IMR-90 (cell line): Measurements from ENCODE around the gene FOXB2. TPM values are rescaled to one million over a fixed set of nuclear protein-coding genes. Genes with fewer than 3 reads are reported as not detected.

ENCODE experiments used
- ATAC-seq: fragments of 200-7000 bp; cut with Tn5 transposase; 2 replicates; pipeline ENCODE4 v1.9.1; 2020; ENCODE audit warnings: low read depth, mild to moderate bottlenecking, moderate library complexity
- BruUV-seq: library from RNA; stranded (reverse); fragments of 400-500 nt; replicated peaks from 2 replicates; lab custom pipeline; 2021; lab: Mats Ljungman, UMichigan
- CTCF ChIA-PET: fragments of 300-600 bp; formaldehyde crosslinking; extraction: SDS; loops from one replicate; lab custom pipeline; 2021; ENCODE audit warnings: antibody characterized with exemption; lab: Yijun Ruan, JAX
- POLR2A ChIA-PET: fragments of 300-600 bp; sonication (Branson Sonifier 250); formaldehyde crosslinking; loops from one replicate; lab custom pipeline; 2022; ENCODE audit warnings: antibody characterized with exemption; ENCODE audit not compliant: unreplicated experiment; lab: Charles Lee
- DNase-seq: peaks from one replicate; pipeline ENCODE4 v3.0.0; 2013
- H2AFZ ChIP-seq: replicated peaks from 2 replicates; pipeline ENCODE3; 2013; ENCODE audit warnings: low read length, mild to moderate bottlenecking; ENCODE audit not compliant: poor library complexity
- H2AK5ac ChIP-seq: 2 replicates; pipeline ENCODE4 v1.6.1; 2013; ENCODE audit warnings: low read depth, low read length, inconsistent platforms
- H2AK9ac ChIP-seq: replicated peaks from 2 replicates; pipeline ENCODE3; 2013; ENCODE audit warnings: mild to moderate bottlenecking, low read depth, low read length, moderate library complexity; ENCODE audit not compliant: poor library complexity
- H2BK120ac ChIP-seq: 2 replicates; pipeline ENCODE4 v1.6.1; 2013; ENCODE audit warnings: low read depth, low read length, inconsistent platforms
- H2BK15ac ChIP-seq: 3 replicates; pipeline ENCODE4 v1.6.1; 2013; ENCODE audit warnings: low read depth, low read length, inconsistent platforms
- H2BK20ac ChIP-seq: 2 replicates; pipeline ENCODE4 v1.6.1; 2013; ENCODE audit warnings: low read depth, mild to moderate bottlenecking, inconsistent platforms, low read length, moderate library complexity
- H2BK5ac ChIP-seq: 2 replicates; pipeline ENCODE4 v1.6.1; 2013; ENCODE audit warnings: mild to moderate bottlenecking, low read depth, low read length, inconsistent platforms; ENCODE audit not compliant: poor library complexity, severe bottlenecking
- H3K14ac ChIP-seq: replicated peaks from 2 replicates; pipeline ENCODE4 v1.6.1; 2013; ENCODE audit warnings: low read depth, low read length, inconsistent platforms
- H3K18ac ChIP-seq: 2 replicates; pipeline ENCODE4 v1.6.1; 2013; ENCODE audit warnings: low read depth, low read length, control low read depth
- H3K23ac ChIP-seq: 2 replicates; pipeline ENCODE4 v1.6.1; 2013; ENCODE audit warnings: low read depth, low read length, inconsistent platforms
- H3K27ac ChIP-seq: 2 replicates; pipeline ENCODE4 v1.5.1; 2013; ENCODE audit warnings: mild to moderate bottlenecking, control low read depth, low read length; ENCODE audit not compliant: insufficient read depth
- H3K27me3 ChIP-seq: 2 replicates; pipeline ENCODE4 v1.6.1; 2013; ENCODE audit warnings: low read length; ENCODE audit not compliant: control insufficient read depth, insufficient read depth
- H3K36me3 ChIP-seq: 2 replicates; pipeline ENCODE4 v1.6.1; 2013; ENCODE audit warnings: low read length, mixed read lengths; ENCODE audit not compliant: control insufficient read depth, insufficient read depth
- H3K4ac ChIP-seq: 2 replicates; pipeline ENCODE4 v1.6.1; 2013; ENCODE audit warnings: low read depth, low read length, inconsistent platforms
- H3K4me1 ChIP-seq: 2 replicates; pipeline ENCODE4 v1.6.1; 2013; ENCODE audit warnings: low read length, mixed read lengths; ENCODE audit not compliant: control insufficient read depth, insufficient read depth
- H3K4me2 ChIP-seq: 2 replicates; pipeline ENCODE4 v1.6.1; 2013; ENCODE audit warnings: low read depth, mild to moderate bottlenecking, control low read depth, low read length, moderate library complexity
- H3K4me3 ChIP-seq: 2 replicates; pipeline ENCODE4 v1.5.1; 2013; ENCODE audit warnings: low read depth, mild to moderate bottlenecking, control low read depth, low read length, moderate library complexity; ENCODE audit not compliant: insufficient read depth
- H3K56ac ChIP-seq: 2 replicates; pipeline ENCODE4 v1.6.1; 2013; ENCODE audit warnings: low read length, inconsistent platforms; ENCODE audit not compliant: insufficient read depth; ENCODE audit errors: extremely low read depth
- H3K79me1 ChIP-seq, 2 experiments: 2 replicates each; pipeline ENCODE4 v1.6.1; 2013; ENCODE audit warnings: low read length in 2 of 2, inconsistent platforms in 1 of 2, low read depth in 1 of 2
- H3K9ac ChIP-seq: 2 replicates; pipeline ENCODE4 v1.6.1; 2013; ENCODE audit warnings: low read depth, low read length, control low read depth
- H3K9me1 ChIP-seq: 2 replicates; pipeline ENCODE4 v1.6.1; 2013; ENCODE audit warnings: low read length, inconsistent platforms; ENCODE audit not compliant: insufficient read depth
- H3K9me3 ChIP-seq: 2 replicates; pipeline ENCODE4 v1.6.1; 2013; ENCODE audit warnings: low read length; ENCODE audit not compliant: control insufficient read depth, insufficient read depth
- H4K20me1 ChIP-seq: 2 replicates; pipeline ENCODE4 v1.6.1; 2013; ENCODE audit warnings: low read length, inconsistent platforms; ENCODE audit not compliant: insufficient read depth
- H4K5ac ChIP-seq: 2 replicates; pipeline ENCODE4 v1.6.1; 2013; ENCODE audit warnings: mild to moderate bottlenecking, low read depth, low read length, control low read depth
- H4K8ac ChIP-seq, 2 experiments: 2 replicates each; pipeline ENCODE4 v1.6.1; 2013; ENCODE audit warnings: low read depth in 2 of 2, low read length in 2 of 2, control low read depth in 1 of 2, inconsistent platforms in 1 of 2
- H4K91ac ChIP-seq: 2 replicates; pipeline ENCODE4 v1.6.1; 2013; ENCODE audit warnings: low read depth, low read length, inconsistent platforms; ENCODE audit not compliant: insufficient read depth
- CEBPB ChIP-seq: IDR thresholded peaks from 2 replicates; pipeline ENCODE4 v1.6.1; 2012; ENCODE audit warnings: low read depth, low read length, improper control_type of control experiment
- FOS ChIP-seq: fragments of 150-350 bp; IDR thresholded peaks from 2 replicates; pipeline ENCODE4 v1.6.1; 2016; ENCODE audit warnings: low read depth, low read length
- RCOR1 ChIP-seq: IDR thresholded peaks from 2 replicates; pipeline ENCODE4 v1.6.1; 2012; ENCODE audit warnings: mild to moderate bottlenecking, low read length, improper control_type of control experiment; ENCODE audit not compliant: insufficient replicate concordance
- RFX5 ChIP-seq: IDR thresholded peaks from 2 replicates; pipeline ENCODE4 v1.8.0; 2012; ENCODE audit warnings: low read depth, mild to moderate bottlenecking, low read length, moderate library complexity
- SMC3 ChIP-seq: fragments of 150-350 bp; IDR thresholded peaks from 2 replicates; pipeline ENCODE4 v1.6.1; 2016; ENCODE audit warnings: low read depth, mild to moderate bottlenecking, antibody characterized with exemption, low read length, moderate library complexity
- WGBS, 2 experiments: methylation state at CpG; one replicate each; pipeline versions ENCODE4 v1.1.5 to v1.1.7; 2013; ENCODE audit warnings: missing lambda C conversion rate in 2 of 2; ENCODE audit not compliant: insufficient read length in 1 of 2; ENCODE audit errors: extremely low coverage in 2 of 2; 5-methylcytosine and 5-hydroxymethylcytosine counted together
- dilution Hi-C: fragments of 300-500 bp; cut with HindIII; formaldehyde crosslinking; loops from one replicate; pipeline ENCODE4 v1.14.3; 2018; ENCODE audit warnings: low sequenced_read_pairs; ENCODE audit not compliant: unreplicated experiment
- in situ Hi-C: fragments of 300-500 bp; cut with MboI; formaldehyde crosslinking; loops from 3 replicates; pipeline ENCODE4 v1.14.3; 2019; ENCODE audit warnings: low sequenced_read_pairs, inconsistent platforms, mixed read lengths
- intact Hi-C: fragments of 100-400 bp; cut with micrococcal nuclease; formaldehyde crosslinking; loops from 2 replicates; pipeline ENCODE4 v1.10.0; 2022
- polyA plus RNA-seq, 3 experiments: library from polyadenylated mRNA; depleted of rRNA; stranded (reverse); fragments of >200 nt; gene quantifications; 2 replicates each; pipeline ENCODE4 v1.2.3, GENCODE V29; 2012; ENCODE audit warnings: low replicate concordance in 1 of 3
- total RNA-seq: library from RNA; depleted of rRNA; stranded (reverse); fragments of >200 nt; gene quantifications from 2 replicates; pipeline ENCODE4 v1.2.3, GENCODE V29; 2012
- TF ChIP-seq, protein P1 (sequence below): fragments of 150-350 bp; IDR thresholded peaks from 2 replicates; pipeline ENCODE4 v1.6.1; 2017; ENCODE audit warnings: mild to moderate bottlenecking, antibody characterized with exemption, low read length, low read depth

Gene FOXB2
- total and polyA plus RNA-seq, 2 of the 4 experiments (the other 2 are of a cell fraction): not detected

DNA sequence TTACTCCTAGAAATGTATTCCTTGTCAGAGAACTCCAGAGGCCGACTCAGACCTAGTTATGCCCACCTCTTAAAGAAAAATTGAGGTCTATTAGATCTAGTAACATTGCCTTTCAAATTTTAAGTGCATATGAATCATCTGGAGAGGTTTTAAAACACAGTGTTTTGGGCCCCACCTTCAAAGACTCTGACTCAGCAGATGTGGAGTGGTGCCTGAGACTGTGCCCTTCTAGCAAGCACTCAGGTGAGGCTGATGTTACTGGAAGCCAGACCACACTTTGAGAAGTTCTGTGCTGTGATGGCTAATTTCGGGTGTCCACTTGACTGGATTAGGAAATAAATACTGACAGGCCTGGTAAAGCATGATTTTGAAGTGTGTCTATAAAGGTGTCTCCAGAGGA, 10.6 kb downstream of the FOXB2 start:
- H2AFZ ChIP-seq: no peak overlapping the region
- H3K23ac ChIP-seq: no peak overlapping the region
- no peaks in the 10 kb centered on the region for H3K4me1 ChIP-seq
- no peak overlapping the region for H2BK5ac ChIP-seq
- H3K18ac ChIP-seq: no peak overlapping the region
- no peak overlapping the region for H2BK20ac ChIP-seq
- DNase-seq (no peak), ATAC-seq (no peak)
- H2BK15ac ChIP-seq: no peak overlapping the region
- H3K36me3 ChIP-seq: no peaks in the 10 kb centered on the region
- CTCF ChIA-PET: interaction anchor here (0.7 kb wide), 1 partner anchor 15 kb away, joined by 3 read pairs; no protein-coding TSS in a partner anchor
- no peak overlapping the region for H2AK5ac ChIP-seq
- peaks cover 11% of the 10 kb centered on the region for H3K27me3 ChIP-seq
- dilution Hi-C loops: no loop called here
- no peak overlapping the region for H3K4ac ChIP-seq
- POLR2A ChIA-PET: no interaction called here
- no peak overlapping the region for H4K8ac ChIP-seq
- 17% methylated on average over 1 of the region's 2 CpGs; no CpG with 5 or more reads in 1 of the 2 experiments for WGBS, 2 experiments
- intact Hi-C loops: no loop called here
- H3K79me1 ChIP-seq: no peaks in the 10 kb centered on the region
- no peak overlapping the region for H2AK9ac ChIP-seq
- H4K5ac ChIP-seq: no peak overlapping the region
- no peak overlapping the region for H3K9ac ChIP-seq
- BruUV-seq: no TSS peak
- no peaks in the 10 kb centered on the region for H4K20me1 ChIP-seq
- H3K56ac ChIP-seq: no peak overlapping the region
- no peak overlapping the region for H3K14ac ChIP-seq
- TF ChIP-seq CEBPB: no peak
- TF ChIP-seq SMC3: no peak
- TF ChIP-seq FOS: no peak
- TF ChIP-seq RFX5: no peak
- TF ChIP-seq, protein P1, sequence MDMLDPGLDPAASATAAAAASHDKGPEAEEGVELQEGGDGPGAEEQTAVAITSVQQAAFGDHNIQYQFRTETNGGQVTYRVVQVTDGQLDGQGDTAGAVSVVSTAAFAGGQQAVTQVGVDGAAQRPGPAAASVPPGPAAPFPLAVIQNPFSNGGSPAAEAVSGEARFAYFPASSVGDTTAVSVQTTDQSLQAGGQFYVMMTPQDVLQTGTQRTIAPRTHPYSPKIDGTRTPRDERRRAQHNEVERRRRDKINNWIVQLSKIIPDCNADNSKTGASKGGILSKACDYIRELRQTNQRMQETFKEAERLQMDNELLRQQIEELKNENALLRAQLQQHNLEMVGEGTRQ: no peak
- no peak for TF ChIP-seq RCOR1
- no peak overlapping the region for H2BK120ac ChIP-seq
- no peak overlapping the region for H3K4me3 ChIP-seq
- in situ Hi-C loops: no loop called here
- no peaks in the 10 kb centered on the region for H3K9me3 ChIP-seq
- H3K27ac ChIP-seq: no peak overlapping the region
- H3K9me1 ChIP-seq: no peaks in the 10 kb centered on the region
- no peak overlapping the region for H4K91ac ChIP-seq
- no peak overlapping the region for H3K4me2 ChIP-seq
